K562 (cell line): ENCODE data around the gene GLYATL1. TPM values are rescaled to one million over a fixed set of nuclear protein-coding genes. Genes with fewer than 3 reads are reported as not detected.

ENCODE experiments used
- IFI16 ChIP-seq: fragments of 250-450 bp; sonication (Bioruptor Pico); IDR thresholded peaks from 2 replicates; pipeline ENCODE4 v2.1.2; 2022; ENCODE audit warnings: mild to moderate bottlenecking, inconsistent platforms
- IRF9 ChIP-seq: fragments of 450-650 bp; IDR thresholded peaks from 2 replicates; pipeline ENCODE4 v1.6.1; 2016; ENCODE audit warnings: missing biosample characterization, missing genetic modification characterization
- OTX1 ChIP-seq: fragments of 450-650 bp; formaldehyde crosslinking; IDR thresholded peaks from 2 replicates; pipeline ENCODE4 v1.4.0; 2022; ENCODE audit warnings: mild to moderate bottlenecking
- ZNF217 ChIP-seq: sonication (generic); formaldehyde crosslinking; IDR thresholded peaks from 2 replicates; pipeline ENCODE4 v1.8.0; 2022; ENCODE audit warnings: mild to moderate bottlenecking, missing genetic modification reagents
- ZNF407 ChIP-seq: fragments of 450-650 bp; IDR thresholded peaks from 2 replicates; pipeline ENCODE4 v1.6.1; 2016; ENCODE audit warnings: low read depth
- ZNF408 ChIP-seq: fragments of 250-450 bp; sonication (Bioruptor Pico); IDR thresholded peaks from 2 replicates; pipeline ENCODE4 v1.4.0; 2020; ENCODE audit warnings: low read depth, mild to moderate bottlenecking, moderate library complexity
- polyA plus RNA-seq, 8 experiments: library from polyadenylated mRNA; depleted of rRNA in 4 of 8; stranded (reverse) in 5 of 8; unstranded in 3 of 8; fragments of >200 nt; fragmentation: Nextera tagmentation in 2 of 8; fragmentation: Illumina TruSeq in 1 of 8; extraction: Ambion mirVana in 2 of 8; extraction: Trizol in 1 of 8; gene quantifications; 2 replicates each; pipeline versions ENCODE4 v1.2.1 to v1.2.3, GENCODE V29; 2011 to 2014; ENCODE audit warnings: inconsistent platforms in 1 of 8, missing spikeins in 1 of 8
- total RNA-seq, 7 experiments: library from RNA; depleted of rRNA in 6 of 7; stranded (reverse); fragments of >200 nt in 6 of 7; fragmentation: Illumina TruSeq in 2 of 7; extraction: Trizol in 2 of 7; gene quantifications; 2 replicates each; pipeline versions ENCODE4 v1.2.1 to v1.2.3, GENCODE V29; 2011 to 2021; ENCODE audit warnings: low replicate concordance in 1 of 7

Gene GLYATL1
- total and polyA plus RNA-seq, 9 of the 15 experiments (the other 6 are each of a cell fraction or from before 2014, with no cell fraction given): not detected

DNA sequence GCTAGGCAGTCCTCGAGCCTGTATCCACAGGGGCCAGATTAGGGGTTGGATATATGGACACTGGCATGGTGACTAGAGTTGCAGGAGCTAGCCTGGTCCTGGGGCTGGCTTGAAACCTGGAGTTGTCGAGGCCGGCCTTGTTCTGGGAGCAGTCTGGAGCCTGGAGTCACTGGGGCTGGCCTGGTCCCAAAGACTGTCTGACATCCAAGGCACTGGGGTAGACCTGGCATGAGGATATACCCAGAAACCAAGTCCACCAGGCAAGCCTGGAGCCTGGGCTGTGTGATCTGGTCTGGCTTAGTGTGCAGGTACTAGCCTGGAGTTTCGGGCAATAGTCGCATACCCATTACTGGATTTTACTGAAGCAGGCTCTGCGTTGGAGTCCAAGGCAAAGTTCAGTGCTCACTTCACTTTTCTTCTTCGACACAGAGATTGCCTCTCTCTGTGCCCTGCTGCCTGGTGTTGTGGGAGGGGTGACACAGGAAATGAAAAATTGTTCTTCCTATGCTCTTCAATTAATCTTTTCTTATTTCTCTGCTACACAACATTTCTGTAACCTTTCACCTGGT, 4.3 kb upstream of the GLYATL1 start (continued):
- no peak for TF ChIP-seq ZNF407
- no peak for TF ChIP-seq IRF9 (tag)
- no peak for TF ChIP-seq IFI16 (CRISPR knock-in tag)
- TF ChIP-seq OTX1: no peak
- TF ChIP-seq ZNF217 (CRISPR knock-in tag): no peak
- TF ChIP-seq ZNF408: no peak
